GM21529 (cell line): ENCODE results near the gene BIVM.
"Not testable (repeated sequence)": the region's sequence is repeated elsewhere in the genome, so short reads cannot be mapped to it uniquely, and the experiment has no call there.

ENCODE experiments used
- ATAC-seq: cut with Tn5 transposase; IDR thresholded peaks from one replicate; pipeline ENCODE4 v1.9.1; 2021; ENCODE audit not compliant: unreplicated experiment

Gene BIVM, protein sequence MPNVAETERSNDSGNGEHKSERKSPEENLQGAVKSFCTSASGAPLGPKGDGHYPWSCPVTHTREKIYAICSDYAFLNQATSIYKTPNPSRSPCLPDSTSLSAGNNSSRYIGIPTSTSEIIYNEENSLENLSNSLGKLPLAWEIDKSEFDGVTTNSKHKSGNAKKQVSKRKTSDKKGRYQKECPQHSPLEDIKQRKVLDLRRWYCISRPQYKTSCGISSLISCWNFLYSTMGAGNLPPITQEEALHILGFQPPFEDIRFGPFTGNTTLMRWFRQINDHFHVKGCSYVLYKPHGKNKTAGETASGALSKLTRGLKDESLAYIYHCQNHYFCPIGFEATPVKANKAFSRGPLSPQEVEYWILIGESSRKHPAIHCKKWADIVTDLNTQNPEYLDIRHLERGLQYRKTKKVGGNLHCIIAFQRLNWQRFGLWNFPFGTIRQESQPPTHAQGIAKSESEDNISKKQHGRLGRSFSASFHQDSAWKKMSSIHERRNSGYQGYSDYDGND

DNA sequence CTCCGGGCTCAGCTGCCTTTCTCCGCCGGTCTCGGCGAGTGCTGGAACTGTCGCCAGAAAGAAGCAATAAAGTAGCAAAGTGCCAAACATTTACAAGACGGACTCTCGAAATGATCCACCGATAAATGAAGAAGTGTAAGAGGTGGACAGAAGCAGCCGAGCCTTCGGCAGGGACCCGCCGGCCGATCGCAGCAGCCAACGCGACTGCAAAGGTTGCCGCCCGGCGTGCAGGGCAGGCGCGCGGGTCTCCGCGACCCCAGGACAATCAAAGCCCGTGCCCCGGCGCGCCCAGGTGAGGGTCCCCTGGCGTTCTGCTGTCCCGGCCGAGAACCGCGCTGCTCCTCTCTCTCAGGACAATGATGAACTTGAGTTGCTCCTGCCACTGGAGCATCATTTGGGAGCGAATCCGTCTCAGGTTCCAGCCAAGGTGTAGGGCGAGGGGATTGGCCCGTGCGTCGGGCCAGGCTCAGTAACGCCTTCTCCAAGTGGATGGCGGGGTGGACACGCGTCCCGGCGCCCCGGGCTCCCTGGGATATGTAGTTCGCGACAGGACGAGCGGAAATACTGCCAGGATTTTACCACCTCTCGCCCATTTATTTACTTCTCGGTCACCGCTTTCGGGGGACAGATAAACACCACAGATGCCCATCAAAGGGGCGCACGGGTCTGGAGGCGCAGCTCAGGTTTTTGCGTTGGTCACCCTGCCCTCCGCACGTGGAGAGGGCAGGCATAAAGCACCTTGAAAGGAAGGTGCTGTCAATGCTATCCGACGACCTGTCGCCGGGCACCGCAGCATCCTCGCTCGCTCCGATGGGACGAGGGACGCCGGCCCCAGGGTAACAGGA lies at the start of gene BIVM, which contains the start of gene POGLUT2:
BIVM (plus strand) TSS at position 539 of the 845 bp plus-strand sequence. CDS start 8,149 bp downstream, outside the sequence.
POGLUT2 (minus strand) TSS at position 396 of the 845 bp plus-strand sequence; CDS start at position 90, 306 bp downstream.
- peak; percentile 83 for ATAC-seq

DNA sequence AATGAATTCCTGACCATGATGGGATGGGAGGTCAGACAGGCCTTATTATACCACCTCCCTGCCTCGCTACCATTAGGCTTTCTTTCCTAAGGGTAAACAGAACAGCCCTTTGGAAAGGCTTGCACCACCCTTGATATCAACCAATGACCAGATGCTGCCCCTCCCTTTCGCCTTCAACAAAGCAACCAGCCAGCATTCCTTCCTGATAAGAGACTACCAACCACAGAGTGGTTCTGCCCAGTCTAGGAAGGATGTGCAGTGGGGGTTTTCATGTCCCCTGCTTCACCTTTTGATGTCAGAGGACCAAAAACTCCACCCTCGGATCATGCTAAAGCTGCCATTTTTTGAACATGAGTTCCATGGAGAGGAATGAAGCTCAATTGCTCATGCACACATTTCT lies 47.0 kb upstream of the BIVM start:
- no peak for ATAC-seq

DNA sequence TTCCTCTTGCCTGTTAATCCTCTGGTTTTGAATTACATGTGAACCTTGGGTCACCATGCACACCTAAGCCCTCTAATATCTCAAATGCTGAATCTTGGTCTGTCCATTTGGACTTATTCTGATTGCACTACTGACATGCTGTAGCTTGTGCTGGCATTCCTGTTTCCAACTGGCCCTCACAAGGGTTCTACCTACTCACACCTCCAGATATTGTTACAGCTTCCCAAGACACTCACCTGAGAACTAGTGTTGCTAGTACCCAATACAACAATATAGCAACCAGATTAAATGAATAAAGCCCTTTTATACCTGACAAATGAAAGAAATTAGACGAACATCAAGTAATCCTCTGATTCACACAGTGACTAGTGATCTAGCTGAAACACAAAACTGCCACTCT lies 41.9 kb upstream of the BIVM start:
- ATAC-seq = no peak

DNA sequence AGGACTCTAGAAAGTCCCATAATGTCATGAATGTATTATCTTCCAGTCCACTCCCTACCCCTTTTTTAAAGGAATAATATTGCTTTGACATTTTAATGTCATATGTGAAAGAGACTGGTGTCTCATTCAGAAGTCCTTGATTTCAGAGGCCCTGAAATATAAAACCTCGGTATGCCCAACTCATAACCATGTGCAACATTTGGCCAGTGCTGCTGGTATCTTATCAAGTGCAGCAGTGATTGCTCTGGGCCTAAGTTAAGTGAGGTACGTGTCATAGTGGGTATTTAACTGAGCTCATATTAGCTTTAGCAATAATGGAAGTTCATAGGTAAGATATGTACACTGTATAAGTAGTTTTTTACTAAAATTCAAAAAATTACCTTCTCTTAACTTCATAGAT lies 40.1 kb upstream of the BIVM start:
- no peak for ATAC-seq

DNA sequence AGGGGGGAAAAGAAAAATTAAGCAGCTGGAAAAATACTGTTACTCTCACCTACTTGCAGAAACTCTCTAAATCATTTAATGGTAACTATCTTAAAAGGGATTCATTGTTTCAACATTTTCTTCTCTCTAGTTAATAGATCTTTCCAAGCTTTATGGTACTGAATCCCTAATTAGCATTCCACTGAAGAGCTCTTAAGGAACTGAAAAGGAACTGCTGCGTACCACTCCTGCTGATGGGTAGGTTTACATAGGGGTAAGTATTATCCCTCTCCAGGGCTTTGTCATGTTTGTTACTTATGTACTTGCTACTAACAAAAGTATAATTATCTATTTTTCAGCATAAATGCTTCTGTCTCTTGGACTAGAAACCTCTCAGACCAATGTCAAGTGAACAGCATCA lies 37.8 kb upstream of the BIVM start:
- ATAC-seq = no peak

DNA sequence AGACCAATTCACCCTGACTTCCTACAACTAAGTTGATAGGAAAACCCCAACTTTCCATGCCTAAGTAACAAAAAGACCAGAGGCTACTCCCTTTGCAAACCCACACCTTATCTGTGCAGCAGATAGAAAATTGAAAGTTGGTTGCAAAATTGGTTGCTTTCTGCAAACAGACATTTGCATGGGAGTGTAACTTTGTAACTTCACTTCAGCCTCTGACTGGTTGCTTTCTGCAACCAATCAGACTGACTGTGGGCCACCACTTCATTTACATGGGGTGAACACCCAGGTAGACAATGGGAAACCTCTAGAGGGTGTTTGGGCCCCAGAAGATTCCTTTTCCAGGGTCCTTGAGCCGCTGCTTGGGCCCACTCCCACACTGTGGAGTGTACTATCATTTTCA lies 35.2 kb upstream of the BIVM start:
- ATAC-seq = no peak

DNA sequence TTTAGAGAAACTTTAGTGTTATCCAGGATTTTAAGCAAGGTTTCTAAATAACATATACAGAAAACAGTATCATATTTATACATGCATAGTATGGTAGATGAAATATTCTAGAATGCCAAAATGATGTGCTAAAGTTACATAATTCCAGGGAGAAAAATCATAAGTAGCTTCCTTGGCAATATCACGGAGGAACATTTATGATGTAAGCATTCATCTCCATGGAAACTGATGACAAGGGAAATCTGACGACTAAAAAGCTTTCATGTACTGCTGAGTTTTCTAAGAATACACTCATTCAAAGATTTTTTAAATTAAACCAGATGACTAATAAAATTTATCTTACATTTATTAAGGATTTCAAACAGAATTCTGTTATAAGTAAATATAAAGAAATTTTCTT lies 30.0 kb upstream of the BIVM start:
- ATAC-seq = no peak

DNA sequence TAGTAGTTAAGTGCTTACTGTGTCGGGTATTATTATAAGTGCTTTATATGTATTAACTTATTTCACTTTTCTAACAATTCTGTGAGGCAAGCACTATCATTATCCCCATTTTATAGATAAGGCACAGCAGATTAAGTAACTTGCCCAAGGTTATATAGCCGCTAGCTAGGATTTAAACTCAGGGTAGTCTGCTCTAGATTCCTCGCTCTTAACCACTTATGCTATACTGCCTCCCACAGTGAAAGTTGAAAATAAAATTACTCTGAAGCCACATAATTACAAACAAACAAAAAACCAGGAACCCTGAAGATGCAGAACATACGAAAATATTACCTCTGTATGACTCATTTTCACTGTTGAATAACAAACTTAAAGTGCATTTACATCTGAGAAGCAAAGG lies 29.2 kb upstream of the BIVM start:
- ATAC-seq = no peak

DNA sequence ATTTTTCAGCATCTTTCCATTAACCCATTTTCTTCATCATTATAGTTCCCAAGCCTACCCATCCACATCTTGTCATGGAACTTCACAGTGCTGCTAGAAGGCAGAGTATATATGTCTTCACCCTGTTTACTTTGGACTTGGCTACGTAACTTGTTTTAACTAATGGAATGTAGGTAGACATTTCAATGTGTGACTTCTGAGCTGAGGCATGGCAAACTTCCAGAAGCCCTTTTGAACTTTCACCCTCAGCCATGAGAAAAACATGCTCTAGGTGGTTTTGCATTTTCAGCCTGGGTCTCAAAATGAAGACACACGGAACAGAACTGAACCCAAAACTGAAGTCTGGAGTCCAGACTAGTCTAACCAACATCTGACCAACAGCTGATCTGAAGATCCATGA lies 28.5 kb upstream of the BIVM start:
- no peak for ATAC-seq

DNA sequence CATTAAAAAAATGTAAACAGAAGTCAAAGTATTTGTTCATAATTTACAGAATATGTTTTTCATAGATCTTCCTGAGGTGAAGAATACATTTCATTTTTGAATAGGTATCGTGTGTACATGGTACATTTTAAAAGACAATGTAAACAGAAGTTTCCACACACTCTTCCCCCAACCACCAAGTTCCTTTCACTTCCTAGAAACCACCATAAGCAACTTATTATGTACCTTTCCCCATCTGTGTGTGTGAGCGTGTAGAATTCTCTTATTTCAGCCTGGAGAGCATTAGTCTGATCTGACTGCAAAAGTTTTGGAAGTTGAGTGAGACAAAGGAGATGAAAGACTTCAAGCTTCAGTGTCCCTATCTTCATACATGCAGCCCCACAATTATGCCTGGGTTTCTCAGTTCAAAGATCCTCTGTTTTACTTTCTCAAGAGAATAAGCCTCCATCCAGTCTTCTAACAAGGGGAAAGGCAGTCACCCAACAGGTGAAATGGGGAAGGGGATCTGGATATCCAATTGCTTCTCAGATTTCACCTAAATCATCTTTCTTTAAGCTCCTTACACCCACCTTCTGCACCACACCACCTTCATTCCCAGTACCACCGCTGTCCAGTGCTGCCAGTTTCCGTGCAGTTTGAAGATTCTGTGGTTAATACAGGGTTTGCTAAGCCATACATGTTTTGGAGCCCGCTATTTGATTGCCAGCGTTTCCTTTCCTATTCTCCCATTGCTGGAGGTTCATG lies 27.4 kb upstream of the BIVM start:
- no peak for ATAC-seq

DNA sequence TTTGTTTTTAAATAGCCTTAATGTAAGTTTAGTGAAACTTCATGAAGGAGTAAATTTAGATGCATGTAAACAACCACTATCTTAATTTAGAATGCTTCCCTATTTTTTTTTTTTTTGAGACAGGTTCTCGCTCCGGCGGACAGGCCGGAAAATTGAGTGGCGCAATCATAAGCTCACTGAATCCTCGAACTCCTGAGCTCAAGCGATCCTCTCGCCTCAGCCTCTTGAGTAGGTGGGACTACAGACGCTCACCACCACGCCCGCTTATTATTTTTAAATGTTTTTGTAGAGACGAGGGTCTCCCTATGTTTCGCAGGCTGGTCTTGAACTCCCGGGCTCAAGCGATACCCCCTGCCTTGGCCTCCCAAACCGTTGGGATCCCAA lies 26.9 kb upstream of the BIVM start:
- ATAC-seq = no peak

DNA sequence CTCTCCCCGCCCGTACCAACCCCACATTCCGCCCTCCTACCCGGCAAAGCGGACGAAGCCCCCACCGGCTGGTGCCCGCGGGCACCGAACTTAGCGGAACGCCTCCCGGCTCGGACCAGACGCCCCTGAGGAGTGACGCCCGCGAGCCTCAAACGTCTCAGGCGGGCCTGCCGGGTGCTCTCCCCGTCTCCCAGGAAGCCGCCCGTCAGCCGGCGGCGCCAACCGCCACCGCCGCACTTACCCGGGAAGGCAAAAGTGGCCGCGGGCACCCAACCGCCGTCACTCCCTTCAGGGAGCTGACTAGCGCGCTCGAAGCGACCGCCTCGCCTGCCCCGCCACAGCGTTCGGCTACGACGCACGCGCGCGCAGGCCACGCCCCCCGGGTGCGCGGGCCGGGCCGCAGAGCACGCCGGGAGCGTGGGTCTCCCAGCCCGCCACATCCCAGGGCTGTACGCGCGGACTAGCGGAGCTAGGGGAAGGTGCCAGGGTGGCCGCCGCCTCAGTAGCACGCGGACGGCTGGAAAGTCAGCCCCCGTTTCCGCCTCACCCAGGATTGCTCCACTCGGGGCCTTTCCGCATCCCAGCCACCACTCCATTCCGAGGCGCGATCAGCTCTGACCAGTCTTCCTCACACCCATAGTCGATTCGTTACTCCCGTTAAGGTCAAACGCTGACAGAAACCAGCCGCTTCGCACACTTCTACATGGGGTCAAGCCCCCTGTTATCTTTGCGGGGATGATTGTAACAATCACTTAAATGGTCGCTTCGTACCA lies 25.3 kb upstream of the BIVM start, which contains the start of gene TEX30:
TEX30 (minus strand) TSS at position 346 of the 773 bp plus-strand sequence. CDS start 3,760 bp downstream, outside the sequence.
- peak; percentile 90 for ATAC-seq

DNA sequence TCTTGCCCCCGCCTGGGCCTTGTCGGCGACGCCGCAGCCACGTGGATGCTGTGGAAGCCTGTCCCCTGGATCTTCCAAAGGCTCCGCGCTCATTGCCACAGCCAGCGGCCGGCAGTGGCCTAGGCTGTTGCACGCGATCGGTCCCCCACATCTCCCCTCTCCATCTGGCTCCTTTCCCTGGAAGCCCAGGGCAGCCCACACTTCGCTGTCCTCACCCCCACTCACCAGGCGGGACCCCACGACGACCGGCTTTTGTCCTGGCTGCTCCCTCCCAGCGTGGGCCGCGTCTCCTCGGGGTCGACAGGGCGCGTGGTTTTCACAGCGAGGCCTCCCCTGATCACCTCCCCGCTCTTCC lies 24.7 kb upstream of the BIVM start:
- ATAC-seq = no peak

DNA sequence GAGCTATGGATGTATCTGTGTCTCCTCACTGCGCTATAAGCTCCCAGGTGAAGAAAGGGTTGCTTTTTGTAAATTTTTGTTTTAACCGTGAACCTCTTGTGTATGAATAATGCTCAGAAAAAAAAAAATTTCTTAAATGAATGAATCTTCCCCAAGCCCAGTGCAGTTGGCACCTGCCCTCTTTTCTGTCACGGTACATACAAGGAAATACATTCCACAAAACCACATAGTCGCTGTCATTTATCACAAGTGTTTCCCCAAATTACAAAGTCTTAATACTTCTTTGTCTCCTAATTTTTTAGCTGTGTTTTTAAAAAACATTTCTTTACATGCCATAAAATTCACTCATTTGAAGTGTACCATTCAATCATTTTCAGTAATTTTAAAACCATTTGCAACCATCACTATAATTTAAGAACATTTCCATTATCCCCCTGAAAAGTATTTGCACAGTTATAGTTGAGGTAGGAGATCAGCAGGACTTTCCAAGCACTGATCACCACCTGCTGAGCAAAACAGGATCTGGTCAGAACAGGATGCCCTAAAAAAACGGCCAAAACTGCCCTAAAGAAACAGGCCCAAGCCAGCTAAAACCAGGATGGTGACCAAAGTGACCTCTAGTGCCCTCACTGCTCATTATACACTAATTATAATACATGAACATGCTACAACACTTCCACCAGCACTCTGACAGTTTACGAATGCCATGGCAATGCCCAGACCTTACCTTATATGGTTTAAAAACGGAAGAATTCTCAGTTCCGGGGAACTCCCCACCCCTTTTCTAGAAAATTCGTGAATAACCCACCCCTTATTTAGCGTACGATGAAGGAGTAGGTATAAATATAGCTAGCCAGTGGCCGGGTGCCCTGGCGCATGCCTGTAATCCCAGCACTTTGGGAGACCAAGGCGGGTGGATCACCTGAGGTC lies 24.1 kb upstream of the BIVM start:
- ATAC-seq = no peak

DNA sequence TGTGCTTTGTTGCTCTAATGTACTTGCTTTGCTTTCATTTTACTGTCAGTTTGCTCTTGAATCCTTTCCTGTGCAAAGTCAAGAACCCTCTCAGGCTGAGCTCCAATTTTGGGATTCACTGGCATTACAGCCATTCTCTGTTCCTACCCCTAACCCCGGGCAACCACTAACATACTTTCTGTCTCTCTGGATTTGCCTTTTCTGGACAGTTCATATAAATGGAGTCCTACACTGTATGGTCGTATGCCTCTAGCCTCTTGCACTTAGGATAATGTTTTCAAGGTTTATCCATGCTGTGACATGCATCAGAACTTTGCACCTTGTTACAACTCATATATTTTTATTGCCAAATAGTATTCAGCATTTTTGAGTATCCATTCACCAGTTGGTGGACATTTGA lies 22.6 kb upstream of the BIVM start:
- no peak for ATAC-seq

DNA sequence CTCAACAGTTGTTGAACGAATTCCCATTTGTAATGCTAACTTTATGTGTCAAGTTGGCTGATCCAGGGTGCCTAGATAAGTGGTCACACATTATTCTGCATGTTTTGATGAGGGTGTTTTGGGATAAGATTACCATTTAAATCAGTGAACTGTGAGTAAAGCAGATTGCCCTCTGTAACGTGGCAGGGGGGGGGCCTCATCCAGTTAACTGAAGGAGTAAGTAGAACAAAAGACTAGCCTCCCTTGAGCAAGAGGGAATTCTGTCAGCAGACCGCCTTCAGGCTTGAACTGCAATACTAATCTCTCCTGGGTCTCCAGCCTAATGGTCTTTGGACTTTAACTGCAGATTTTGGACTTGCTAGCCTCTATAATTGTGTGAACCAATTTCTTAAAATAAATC lies 21.2 kb upstream of the BIVM start:
- ATAC-seq = no peak

DNA sequence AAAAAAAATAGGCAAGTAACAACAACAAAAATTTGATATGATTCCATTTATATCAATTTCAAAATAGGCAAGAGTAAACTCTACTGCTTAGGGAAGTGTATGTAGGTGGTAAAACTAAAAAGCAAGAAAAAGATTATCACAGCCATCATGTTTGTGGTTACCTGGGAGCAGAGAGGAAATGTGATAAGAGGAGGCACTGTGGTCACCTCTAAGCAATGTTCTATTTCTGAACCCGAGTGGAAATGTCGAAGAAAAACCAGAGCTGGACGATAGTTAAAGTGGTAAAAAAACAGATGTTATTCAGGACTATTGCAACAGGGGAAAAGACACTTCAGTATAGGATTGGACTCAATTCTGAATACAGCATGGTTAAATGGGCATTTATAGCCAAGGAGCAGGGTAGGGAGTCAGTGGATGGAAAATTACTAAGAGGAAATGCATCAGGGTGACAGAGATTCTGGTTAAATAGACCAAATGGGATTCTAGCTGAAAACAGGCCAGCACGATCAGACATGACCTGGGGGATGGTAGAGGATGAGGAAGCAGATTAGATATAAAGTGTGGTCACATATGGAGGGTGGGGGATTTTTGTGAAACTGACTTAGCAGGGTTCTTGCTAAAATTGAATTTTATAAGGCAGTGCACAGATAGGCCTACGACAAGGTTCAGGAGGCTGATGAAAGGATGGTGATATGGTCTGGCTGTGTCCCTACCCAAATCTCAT lies 19.3 kb upstream of the BIVM start:
- ATAC-seq = peak; percentile 68

DNA sequence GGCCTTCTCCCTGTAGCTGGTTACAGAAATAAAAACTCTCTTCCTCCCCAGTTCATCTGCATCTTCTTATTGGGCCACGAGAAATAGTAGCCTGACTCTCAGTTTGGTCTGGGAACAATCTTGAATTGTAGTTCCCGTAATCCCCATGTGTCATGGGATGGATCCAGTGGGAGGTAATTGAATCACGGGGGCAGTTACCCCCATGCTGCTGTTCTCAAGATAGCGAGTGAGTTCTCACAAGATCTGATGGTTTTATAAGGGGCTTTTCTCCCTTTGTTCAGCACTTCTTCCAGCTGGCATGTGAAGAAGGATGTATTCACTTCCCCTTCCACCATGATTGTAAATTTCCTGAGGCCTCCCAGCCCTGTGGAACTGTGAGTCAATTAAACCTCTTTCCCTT lies 18.3 kb upstream of the BIVM start:
- not testable (repeated sequence) for ATAC-seq

DNA sequence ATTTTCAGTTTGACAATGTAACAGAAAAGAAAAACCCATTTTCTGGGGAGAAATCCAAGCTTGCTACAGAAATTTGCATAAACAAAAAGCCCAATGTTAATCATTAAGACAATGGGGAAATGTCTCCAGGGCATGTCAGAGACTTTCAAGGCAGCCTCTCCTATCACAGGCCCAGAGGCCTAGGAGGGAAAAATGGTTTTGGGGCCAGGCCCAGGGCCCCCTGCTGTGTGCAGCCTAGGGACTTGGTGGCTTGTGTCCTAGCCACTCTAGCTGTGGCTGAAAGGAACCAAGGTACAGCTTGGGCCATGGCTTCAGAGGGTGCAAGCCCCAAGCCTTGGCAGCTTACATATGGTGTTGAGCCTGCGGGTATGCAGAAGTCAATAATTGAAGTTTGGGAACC lies 17.3 kb upstream of the BIVM start:
- ATAC-seq = no peak
